COLO668 (cell line): ENCODE measurements around the gene ABCC8.

Experiments
- DNase-seq: peaks from one replicate; lab custom pipeline; 2025; ENCODE audit not compliant: unreplicated experiment; lab: John Stamatoyannopoulos, UW

The ABCC8 gene

GRCh38 chr11:17407575-17407974 is 69.1 kb downstream of the ABCC8 start:
- DNase-seq: no peak

GRCh38 chr11:17406818-17407149 is 69.9 kb downstream of the ABCC8 start:
- no peak for DNase-seq

- DNase-seq: no peak
These were observed 70.4 kb downstream of the ABCC8 start for GRCh38 chr11:17406082-17406817.

GRCh38 chr11:17405232-17406005 is 71.2 kb downstream of the ABCC8 start:
- DNase-seq: peak; percentile 74

GRCh38 chr11:17403980-17404759 is 72.5 kb downstream of the ABCC8 start:
- DNase-seq: no peak

GRCh38 chr11:17402486-17402885 is 74.2 kb downstream of the ABCC8 start:
- no peak for DNase-seq

- no peak for DNase-seq
These were observed 74.8 kb downstream of the ABCC8 start for GRCh38 chr11:17401841-17402240.

GRCh38 chr11:17401316-17401715 is 75.3 kb downstream of the ABCC8 start:
- DNase-seq: no peak

GRCh38 chr11:17400048-17400775 is 76.4 kb downstream of the ABCC8 start:
- no peak for DNase-seq

GRCh38 chr11:17399236-17399635 is 77.4 kb downstream of the ABCC8 start:
- no peak for DNase-seq

- DNase-seq: no peak
These were observed 79.2 kb downstream of the ABCC8 start for GRCh38 chr11:17397311-17398002.

- no peak for DNase-seq
These were observed 79.9 kb downstream of the ABCC8 start for GRCh38 chr11:17396598-17397310.

GRCh38 chr11:17395978-17396377 is 80.7 kb downstream of the ABCC8 start:
- DNase-seq: no peak

GRCh38 chr11:17395554-17395961 is 81.1 kb downstream of the ABCC8 start:
- no peak for DNase-seq

- DNase-seq: no peak
These were observed 81.8 kb downstream of the ABCC8 start for GRCh38 chr11:17394743-17395390.

- DNase-seq: no peak
These were observed 83.2 kb downstream of the ABCC8 start for GRCh38 chr11:17393472-17393871.

- no peak for DNase-seq
These were observed 83.8 kb downstream of the ABCC8 start for GRCh38 chr11:17392872-17393271.

- DNase-seq: peak; percentile 89
These were observed 84.9 kb downstream of the ABCC8 start for GRCh38 chr11:17391493-17392355.
